ENCODE data around the gene CSNK2A3. TPM values are rescaled to one million over a fixed set of nuclear protein-coding genes. Genes with fewer than 3 reads are reported as not detected.

The CSNK2A3 gene
- total RNA-seq, 4 donors from 2014 or later: 0.51 to 4.5 (median 2.0) TPM

DNA sequence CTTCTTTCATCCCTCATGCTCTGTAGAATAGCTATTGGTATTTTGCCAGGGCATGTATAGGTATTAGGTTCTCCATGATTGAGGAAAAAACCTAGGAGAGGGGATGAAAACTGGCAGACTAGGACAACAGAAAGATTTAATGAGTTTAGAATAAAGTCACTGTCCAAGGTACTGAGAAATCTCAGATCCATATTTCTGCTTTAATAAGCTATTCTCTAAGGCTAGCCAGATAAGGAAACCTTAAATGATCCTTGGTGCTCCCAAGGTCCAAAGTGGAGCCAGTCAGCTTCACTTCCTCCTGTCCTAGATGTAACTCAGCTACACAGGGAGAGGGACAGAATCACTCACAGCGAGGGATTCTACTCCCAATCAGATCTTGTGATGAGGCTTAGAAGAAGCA, 13.7 kb upstream of the CSNK2A3 start:
- TF ChIP-seq, protein P1, sequence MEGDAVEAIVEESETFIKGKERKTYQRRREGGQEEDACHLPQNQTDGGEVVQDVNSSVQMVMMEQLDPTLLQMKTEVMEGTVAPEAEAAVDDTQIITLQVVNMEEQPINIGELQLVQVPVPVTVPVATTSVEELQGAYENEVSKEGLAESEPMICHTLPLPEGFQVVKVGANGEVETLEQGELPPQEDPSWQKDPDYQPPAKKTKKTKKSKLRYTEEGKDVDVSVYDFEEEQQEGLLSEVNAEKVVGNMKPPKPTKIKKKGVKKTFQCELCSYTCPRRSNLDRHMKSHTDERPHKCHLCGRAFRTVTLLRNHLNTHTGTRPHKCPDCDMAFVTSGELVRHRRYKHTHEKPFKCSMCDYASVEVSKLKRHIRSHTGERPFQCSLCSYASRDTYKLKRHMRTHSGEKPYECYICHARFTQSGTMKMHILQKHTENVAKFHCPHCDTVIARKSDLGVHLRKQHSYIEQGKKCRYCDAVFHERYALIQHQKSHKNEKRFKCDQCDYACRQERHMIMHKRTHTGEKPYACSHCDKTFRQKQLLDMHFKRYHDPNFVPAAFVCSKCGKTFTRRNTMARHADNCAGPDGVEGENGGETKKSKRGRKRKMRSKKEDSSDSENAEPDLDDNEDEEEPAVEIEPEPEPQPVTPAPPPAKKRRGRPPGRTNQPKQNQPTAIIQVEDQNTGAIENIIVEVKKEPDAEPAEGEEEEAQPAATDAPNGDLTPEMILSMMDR (IDR thresholded peaks at IDR 0.05; ENCODE audit: low read depth): no peak

- TF ChIP-seq, protein P1 (IDR thresholded peaks at IDR 0.05; ENCODE audit: low read depth): no peak
Measured at GRCh38 chr11:11363674-11364073, 10.6 kb upstream of the CSNK2A3 start.

DNA sequence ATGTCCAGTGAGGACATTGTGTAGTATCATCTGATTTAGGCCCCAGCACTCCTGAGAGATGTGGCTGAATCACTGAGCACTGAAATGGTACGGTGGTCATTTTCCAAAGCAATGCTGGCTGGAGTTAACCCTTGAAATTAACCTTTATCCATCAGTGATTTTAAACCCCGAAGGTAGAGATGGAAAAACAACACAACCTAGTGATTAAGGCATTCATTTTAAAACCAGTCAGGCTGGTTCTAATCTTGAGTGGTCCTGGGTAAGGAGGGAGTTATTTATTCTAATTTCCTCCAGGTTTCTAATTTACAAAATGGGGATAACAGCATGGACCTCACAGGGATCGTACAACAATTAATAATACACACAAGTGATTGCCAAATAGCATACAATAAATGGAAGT, 6.6 kb upstream of the CSNK2A3 start:
- TF ChIP-seq, protein P1 (IDR thresholded peaks at IDR 0.05; ENCODE audit: low read depth): no peak

DNA sequence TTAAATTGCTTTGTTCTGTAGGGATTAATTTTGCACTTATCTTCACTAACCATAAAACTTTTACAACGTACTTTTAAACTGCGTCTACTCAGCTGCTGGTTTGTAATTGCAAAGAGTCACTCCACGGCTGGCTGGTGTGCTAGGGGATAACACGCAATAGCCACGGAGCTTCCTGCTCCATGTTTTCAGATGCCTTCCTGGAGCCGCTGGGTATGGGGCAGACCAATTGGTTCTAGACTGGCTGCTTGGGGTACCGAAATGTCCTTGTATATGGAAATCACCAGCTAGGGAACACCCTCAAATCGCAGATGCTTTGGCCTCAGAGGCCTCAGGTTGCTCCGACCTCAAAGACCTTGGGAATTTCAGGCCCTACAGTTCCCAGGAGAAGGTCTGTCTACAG, 3.8 kb upstream of the CSNK2A3 start:
- TF ChIP-seq, protein P1 (IDR thresholded peaks at IDR 0.05; ENCODE audit: low read depth): no peak

DNA sequence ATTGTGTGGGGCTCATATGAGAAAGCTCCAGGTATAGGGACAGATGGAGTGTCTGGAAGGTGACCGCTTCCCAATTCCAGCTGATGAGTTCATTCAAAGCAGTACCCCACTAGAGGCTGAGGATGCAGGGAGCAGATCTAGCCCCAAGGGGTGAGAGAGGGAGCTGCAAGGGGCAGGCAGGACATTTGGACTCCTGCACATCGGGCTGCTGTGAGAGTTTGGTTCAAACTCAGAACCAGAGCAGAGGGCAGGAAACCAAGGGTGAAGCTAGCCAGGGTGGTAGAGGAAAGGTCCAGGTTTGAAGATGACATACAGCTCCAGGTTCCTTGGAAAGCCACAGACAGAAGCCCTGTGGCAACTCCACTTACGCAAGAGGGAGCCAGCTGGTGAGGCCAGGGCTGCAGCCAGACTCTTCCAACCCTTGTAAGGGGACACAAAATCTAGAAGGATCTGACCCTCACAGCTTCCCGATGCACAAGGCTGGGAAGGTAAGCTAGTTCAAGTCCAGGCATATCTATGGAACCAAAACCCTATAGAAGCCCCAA, 1.9 kb downstream of the CSNK2A3 start:
- TF ChIP-seq, protein P1 (IDR thresholded peaks at IDR 0.05; ENCODE audit: low read depth): no peak

DNA sequence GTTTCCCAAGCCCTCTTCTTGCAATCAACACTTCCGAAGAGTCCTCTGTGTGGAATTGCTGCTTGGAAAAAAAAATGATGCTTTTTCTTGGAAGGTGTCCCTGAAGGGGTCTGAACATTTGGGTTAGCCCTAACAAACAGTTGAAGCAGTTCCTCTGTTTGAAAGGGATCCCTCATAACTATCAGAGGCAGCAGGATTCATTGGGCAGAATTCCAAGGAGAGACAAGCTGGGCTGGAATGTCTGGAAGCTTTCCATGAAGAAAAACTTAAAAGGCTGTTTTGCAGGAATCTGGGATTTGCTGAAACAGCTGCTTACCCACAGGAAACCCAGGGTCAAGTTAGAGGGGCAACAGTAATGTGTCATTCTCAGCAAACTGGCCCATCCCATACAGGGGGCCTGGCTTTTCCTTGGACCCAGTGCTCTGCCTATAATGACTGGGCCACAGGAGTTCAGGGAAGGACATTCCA, 3.1 kb downstream of the CSNK2A3 start:
- TF ChIP-seq, protein P1 (IDR thresholded peaks at IDR 0.05; ENCODE audit: low read depth): no peak

DNA sequence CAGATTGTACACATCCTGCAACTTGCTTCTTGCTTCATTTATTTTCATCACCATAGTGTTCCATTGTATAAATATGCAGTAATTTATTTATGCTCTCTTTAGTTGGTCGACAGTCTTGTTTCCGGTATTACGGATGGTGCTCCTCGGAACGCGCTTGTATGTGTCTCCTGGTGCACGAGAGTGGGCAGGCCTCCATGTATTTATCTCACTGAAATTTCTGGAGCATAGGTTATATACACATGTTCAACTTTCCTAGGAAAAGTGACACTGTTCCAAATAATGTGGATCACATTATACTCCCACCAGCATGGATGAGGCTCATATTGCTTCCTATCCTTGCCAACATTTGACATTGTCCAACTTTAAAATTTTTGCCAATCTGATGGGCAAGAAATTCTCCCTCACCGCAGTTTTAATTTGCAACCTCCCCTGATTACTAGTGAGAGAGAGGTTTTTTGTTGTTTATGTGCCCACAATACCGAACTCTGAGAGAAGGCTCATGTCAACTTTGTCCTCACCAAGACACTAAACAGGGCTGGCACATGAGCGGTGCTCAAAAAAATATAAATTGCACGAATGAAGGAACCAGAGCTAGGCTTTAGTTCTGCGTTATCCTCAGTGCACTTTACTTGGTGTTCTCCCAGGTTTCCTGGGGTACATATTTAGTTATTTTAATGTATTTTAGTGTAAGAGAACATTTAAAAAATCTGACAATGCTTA, 3.8 kb downstream of the CSNK2A3 start:
- TF ChIP-seq, protein P1 (IDR thresholded peaks at IDR 0.05; ENCODE audit: low read depth): no peak

All from subcutaneous adipose tissue (tissue), 4 donors.